VCaP (cell line): ENCODE results near the gene FCER2.

Experiments used
- H3K27ac ChIP-seq: fragments of 450-650 bp; 2 replicates; pipeline ENCODE4 v1.5.1; 2017
- CTCF ChIP-seq: fragments of 450-650 bp; conservative IDR thresholded peaks from 2 replicates; pipeline ENCODE4 v1.5.1; 2017; ENCODE audit warnings: mild to moderate bottlenecking, moderate library complexity

The FCER2 gene

GRCh38 chr19:7739211-7739755, 37.4 kb upstream of the FCER2 start:
- no peak for TF ChIP-seq CTCF
- H3K27ac ChIP-seq = no peak overlapping the region

- H3K27ac ChIP-seq = no peak overlapping the region
- TF ChIP-seq CTCF = no peak
Measured at GRCh38 chr19:7738023-7738422, 36.1 kb upstream of the FCER2 start.

GRCh38 chr19:7737215-7737614, 35.3 kb upstream of the FCER2 start:
- H3K27ac ChIP-seq = no peak overlapping the region
- no peak for TF ChIP-seq CTCF

- no peak for TF ChIP-seq CTCF
- no peak overlapping the region for H3K27ac ChIP-seq
Measured at GRCh38 chr19:7736148-7736547, 34.2 kb upstream of the FCER2 start.

- no peak for TF ChIP-seq CTCF
- H3K27ac ChIP-seq = no peak overlapping the region
Measured at GRCh38 chr19:7734220-7735203, 32.6 kb upstream of the FCER2 start.

- H3K27ac ChIP-seq = no peak overlapping the region
- TF ChIP-seq CTCF = no peak
Measured at GRCh38 chr19:7733376-7733775, 31.4 kb upstream of the FCER2 start.

GRCh38 chr19:7732045-7732444, 30.1 kb upstream of the FCER2 start, which contains the start of gene CLEC4G:
CLEC4G (minus strand) TSS chr19:7732110; CDS start chr19:7732102, 8 bp downstream.
- TF ChIP-seq CTCF = no peak
- no peak within 1 kb of the TSS for H3K27ac ChIP-seq
